Stimulated activated CD4-positive, alpha-beta T cell treated with anti-CD3 and anti-CD28 coated beads, Interleukin-15, amount 100 ng/mL, for 1 hour (primary cell): ENCODE results near the gene SLC43A1.
"Not testable (repeated sequence)": the region's sequence is repeated elsewhere in the genome, so short reads cannot be mapped to it uniquely, and the experiment has no call there.

Experiments used
- DNase-seq, 2 donors: peaks; one replicate each; pipeline ENCODE4 v3.0.0-alpha.2; 2020; ENCODE audit warnings: low read depth in 1 of 2, low spot score in 1 of 2

The SLC43A1 gene

GRCh38 chr11:57515332-57516060, at the start of gene SLC43A1:
SLC43A1 (minus strand) TSS chr11:57515702; CDS start chr11:57514111, 1,591 bp downstream.
- DNase-seq, result no peak

DNA sequence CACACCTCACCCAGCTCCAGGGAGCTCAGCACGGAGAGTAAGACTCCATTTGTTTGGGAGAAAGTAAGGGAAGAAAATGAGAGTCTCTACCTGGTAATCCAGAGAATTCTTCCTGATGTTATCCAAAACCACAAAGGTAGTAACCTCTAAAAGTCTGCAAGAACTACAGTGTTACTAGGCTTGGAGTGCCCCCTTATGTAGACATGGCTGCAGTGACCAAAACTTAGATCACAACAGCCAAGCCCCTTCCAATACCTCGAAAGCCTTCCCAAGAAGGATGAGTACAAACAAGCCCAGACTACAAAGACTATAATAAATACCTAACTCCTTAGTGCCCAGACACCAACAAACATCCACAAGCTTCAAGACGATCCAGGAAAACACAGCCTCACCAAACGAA, 47.1 kb upstream of the SLC43A1 start:
- no peak for DNase-seq

DNA sequence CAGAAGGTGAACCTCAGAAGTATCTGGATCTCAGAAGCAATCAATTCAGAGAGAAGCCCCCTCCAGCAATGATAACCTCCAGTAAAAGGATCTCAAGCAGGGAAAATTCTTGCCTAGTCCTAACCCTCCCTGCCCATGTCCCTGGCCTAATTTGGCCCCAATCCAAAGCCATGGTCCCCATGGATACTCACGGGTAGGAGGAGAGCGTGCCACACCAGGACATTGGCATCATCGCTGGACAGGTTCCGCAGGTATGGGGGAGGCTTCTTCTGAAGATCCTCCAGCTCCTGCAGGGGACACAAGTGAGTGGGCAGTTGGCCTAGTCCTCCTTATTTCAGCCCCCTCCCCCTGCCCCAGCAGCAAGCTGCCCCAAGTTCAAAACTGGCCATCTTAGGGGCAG, 44.6 kb upstream of the SLC43A1 start:
- no peak for DNase-seq

DNA sequence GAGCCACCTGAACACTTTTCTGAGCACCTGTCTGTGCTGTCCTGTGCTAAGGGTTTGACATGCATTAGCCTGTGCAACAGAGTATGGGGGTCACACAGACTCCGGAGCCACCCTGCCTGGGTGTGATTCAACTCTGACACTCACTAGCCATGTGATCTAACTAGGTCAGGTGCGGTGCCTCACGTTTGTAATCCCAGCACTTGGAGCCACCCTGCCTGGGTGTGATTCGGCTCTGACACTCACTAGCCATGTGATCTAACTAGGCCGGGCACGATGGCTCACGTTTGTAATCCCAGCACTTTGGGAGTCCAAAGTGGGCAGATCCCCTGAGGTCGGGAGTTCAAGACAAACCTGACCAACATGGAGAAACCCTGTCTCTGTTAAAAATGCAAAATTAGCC, 40.5 kb upstream of the SLC43A1 start:
- no peak for DNase-seq

DNA sequence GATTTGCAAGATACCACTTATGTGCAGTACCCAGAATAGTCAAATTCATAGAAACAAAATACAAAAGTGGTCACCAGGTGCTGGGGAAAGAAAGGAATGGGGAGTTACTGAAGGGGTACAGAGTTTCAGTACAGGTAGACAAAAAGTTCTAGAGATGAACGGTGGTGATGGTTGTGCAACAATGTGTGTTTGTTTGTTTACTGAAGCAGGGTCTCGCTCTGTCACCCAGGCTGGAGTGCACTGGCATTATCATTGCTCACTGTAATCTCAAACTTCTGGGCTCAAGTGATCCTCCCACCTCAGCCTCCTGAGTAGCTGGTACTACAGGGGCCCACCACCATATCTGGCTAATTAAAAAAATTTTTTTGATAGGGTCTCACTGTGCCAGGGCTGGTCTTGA, 39.9 kb upstream of the SLC43A1 start:
- no peak for DNase-seq

- DNase-seq, result no peak
These were observed 37.0 kb upstream of the SLC43A1 start for GRCh38 chr11:57552479-57552878.

DNA sequence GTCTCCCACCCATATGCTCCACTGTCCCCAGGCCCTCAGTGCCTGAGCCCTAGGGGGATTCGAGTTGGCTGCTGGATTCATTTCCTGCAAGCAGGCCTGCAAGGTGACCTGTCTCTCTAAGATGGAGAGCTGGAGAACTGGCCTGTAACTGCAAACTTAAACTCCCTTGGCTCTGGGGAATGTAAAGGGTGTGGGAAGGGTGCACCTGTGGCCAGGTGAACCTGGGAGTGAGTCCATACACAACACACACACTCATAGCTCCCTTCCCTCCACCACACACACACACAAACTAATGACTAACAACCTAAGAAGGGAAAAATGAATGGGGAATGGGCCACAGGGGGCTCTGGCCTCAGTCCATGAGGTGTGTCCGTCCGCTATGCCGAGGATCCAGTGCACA, 36.4 kb upstream of the SLC43A1 start:
- no peak for DNase-seq

GRCh38 chr11:57549983-57550382, 34.5 kb upstream of the SLC43A1 start:
- no peak for DNase-seq

DNA sequence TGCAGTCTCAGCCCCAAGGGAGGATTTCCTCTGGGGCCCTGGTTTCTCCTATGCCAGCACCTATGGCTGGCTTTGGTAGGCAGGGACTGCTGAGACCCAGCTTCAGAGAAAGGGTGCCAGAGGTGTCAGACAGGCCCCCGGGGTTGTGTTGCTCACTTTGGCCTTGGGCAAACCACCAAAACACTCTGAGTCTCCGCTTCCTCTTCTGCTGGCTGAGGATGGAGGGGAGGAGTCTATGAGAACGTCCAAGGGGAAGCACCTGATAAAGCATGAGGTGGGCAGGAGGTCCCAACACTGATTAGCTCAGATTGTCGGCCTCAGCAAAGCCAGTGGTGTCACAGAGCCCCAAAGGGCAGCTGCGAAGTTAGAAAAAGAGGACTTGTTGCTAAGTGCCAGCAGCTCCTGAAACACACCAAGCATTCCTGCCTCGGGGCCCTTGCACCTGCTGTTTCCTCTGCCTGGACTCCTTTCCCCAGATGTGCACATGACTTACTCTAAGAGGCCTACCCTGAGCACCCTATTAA, 32.4 kb upstream of the SLC43A1 start:
- DNase-seq, result no peak

- DNase-seq, result no peak
These were observed 31.5 kb upstream of the SLC43A1 start for GRCh38 chr11:57546869-57547475.

- DNase-seq, result no peak
These were observed 30.9 kb upstream of the SLC43A1 start for GRCh38 chr11:57546451-57546850.

DNA sequence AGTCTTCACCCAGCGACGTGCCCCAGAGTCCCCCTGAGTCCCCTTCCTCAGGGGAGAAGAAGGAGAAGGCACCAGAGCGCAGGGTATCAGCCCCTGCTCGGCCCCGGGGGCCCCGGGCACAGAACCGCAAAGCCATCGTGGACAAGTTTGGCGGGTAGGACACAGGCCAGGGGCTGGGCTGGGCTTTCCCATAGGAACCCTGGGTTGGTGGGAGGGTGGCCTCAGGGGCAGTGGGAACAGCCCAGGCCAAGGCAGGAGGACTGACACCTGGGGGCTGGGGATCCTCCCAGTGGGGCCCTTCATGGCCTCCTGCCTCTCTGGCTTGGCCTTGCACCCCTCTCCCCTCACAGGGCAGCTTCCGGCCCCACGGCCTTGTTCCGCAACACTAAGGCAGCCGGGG, 30.4 kb upstream of the SLC43A1 start:
- no peak for DNase-seq

- no peak for DNase-seq
These were observed 29.1 kb upstream of the SLC43A1 start for GRCh38 chr11:57544566-57544965.

GRCh38 chr11:57543593-57543992, 28.1 kb upstream of the SLC43A1 start:
- no peak for DNase-seq

- no peak for DNase-seq
These were observed 27.1 kb upstream of the SLC43A1 start for GRCh38 chr11:57542582-57542981.

GRCh38 chr11:57541169-57541568, 25.7 kb upstream of the SLC43A1 start:
- DNase-seq, result no peak

- no peak for DNase-seq
These were observed 23.8 kb upstream of the SLC43A1 start for GRCh38 chr11:57539342-57539741.

GRCh38 chr11:57536947-57537619, 21.6 kb upstream of the SLC43A1 start, which contains the start of gene SMTNL1:
SMTNL1 (plus strand) TSS chr11:57537595; CDS start chr11:57542643, 5,048 bp downstream.
- DNase-seq, result no peak

- DNase-seq, result not testable (repeated sequence)
These were observed 18.9 kb upstream of the SLC43A1 start for GRCh38 chr11:57534449-57534848.

- peak; percentile 80 to 85 for DNase-seq
These were observed 15.3 kb upstream of the SLC43A1 start, which contains the start of gene TIMM10 for GRCh38 chr11:57530596-57531507. TIMM10 (minus strand) TSS chr11:57530754; CDS start chr11:57530189, 565 bp downstream.

GRCh38 chr11:57530215-57530595, 14.7 kb upstream of the SLC43A1 start:
- no peak for DNase-seq
